Chondrocyte (in vitro differentiated cells): Measurements from ENCODE around the gene CEBPG. TPM values are rescaled to one million over a fixed set of nuclear protein-coding genes. Genes with fewer than 3 reads are reported as not detected.

ENCODE experiments used
- DNase-seq: peaks from one replicate; pipeline ENCODE4 v3.0.0; 2021; ENCODE audit warnings: mixed read lengths, low spot score
- H3K27ac Mint-ChIP-seq: one replicate; pipeline ENCODE4 v1.8.0; 2021; ENCODE audit warnings: mild to moderate bottlenecking, moderate library complexity, mixed read lengths; ENCODE audit not compliant: unreplicated experiment
- H3K27me3 Mint-ChIP-seq: 2 replicates; pipeline ENCODE4 v1.8.0; 2021; ENCODE audit warnings: low read depth, mixed read lengths
- H3K36me3 Mint-ChIP-seq: 2 replicates; pipeline ENCODE4 v1.8.0; 2021; ENCODE audit warnings: low read depth, mixed read lengths
- H3K4me1 Mint-ChIP-seq: 2 replicates; pipeline ENCODE4 v1.8.0; 2021; ENCODE audit warnings: low read depth, mild to moderate bottlenecking, mixed read lengths
- H3K4me3 Mint-ChIP-seq: one replicate; pipeline ENCODE4 v1.8.0; 2021; ENCODE audit warnings: mild to moderate bottlenecking, moderate library complexity, mixed read lengths; ENCODE audit not compliant: unreplicated experiment
- H3K9me3 Mint-ChIP-seq: 2 replicates; pipeline ENCODE4 v1.8.0; 2021; ENCODE audit warnings: low read depth, mixed read lengths
- CTCF ChIP-seq: fragments of 200-600 bp; sonication (generic); IDR thresholded peaks from 2 replicates; pipeline ENCODE4 v1.5.0; 2021; ENCODE audit warnings: antibody characterized with exemption, mild to moderate bottlenecking, moderate library complexity
- long read RNA-seq: library from polyadenylated mRNA; stranded (forward); transcript quantifications from one replicate; pipeline ENCODE4 v2.0.0, GENCODE V29; 2021
- total RNA-seq: library from RNA; stranded (reverse); gene quantifications from 3 replicates; pipeline ENCODE4 v1.2.1, GENCODE V29; 2021

Gene CEBPG
- total RNA-seq: 16.3 to 54.4 TPM (median 50.2 TPM) in 3 replicates
- long read RNA-seq, full-length matches to known transcripts: 102 of 115 reads
- long read RNA-seq, partial matches to known transcripts: 0 of 115 reads
- long read RNA-seq, other reads (novel, unspliced or antisense): 13 of 115 reads

- Mint-ChIP-seq H3K27ac (peak within 1 kb of the TSS; percentile 96), H3K9me3 (no peaks in the 10 kb centered on the region), H3K36me3 (peaks cover 4% of the 10 kb centered on the region), H3K4me3 (peak within 1 kb of the TSS; percentile 79), H3K27me3 (no peaks in the 10 kb centered on the region), H3K4me1 (peaks cover 47% of the 10 kb centered on the region)
- TF ChIP-seq CTCF: no peak
- peak; percentile 98 for DNase-seq
Measured at GRCh38 chr19:33373453-33374235, at the start of gene CEBPG. CEBPG (plus strand) TSS chr19:33373709; CDS start chr19:33379240, 5,531 bp downstream.

- TF ChIP-seq CTCF: no peak
- Mint-ChIP-seq H3K27me3 (peaks cover 10% of the 10 kb centered on the region), H3K27ac (no peak overlapping the region), H3K36me3 (peaks cover 5% of the 10 kb centered on the region), H3K4me1 (no peaks in the 10 kb centered on the region), H3K9me3 (peaks cover 22% of the 10 kb centered on the region), H3K4me3 (no peak overlapping the region)
- DNase-seq: no peak
Measured at GRCh38 chr19:33324628-33325027, 48.9 kb upstream of the CEBPG start.

GRCh38 chr19:33325920-33326319 is 47.6 kb upstream of the CEBPG start:
- H3K9me3 Mint-ChIP-seq: peaks cover 14% of the 10 kb centered on the region
- no peak overlapping the region for H3K4me3 Mint-ChIP-seq
- peaks cover 9% of the 10 kb centered on the region for H3K27me3 Mint-ChIP-seq
- H3K36me3 Mint-ChIP-seq: peaks cover 3% of the 10 kb centered on the region
- H3K4me1 Mint-ChIP-seq: no peaks in the 10 kb centered on the region
- no peak overlapping the region for H3K27ac Mint-ChIP-seq
- no peak for DNase-seq
- TF ChIP-seq CTCF: no peak

DNA sequence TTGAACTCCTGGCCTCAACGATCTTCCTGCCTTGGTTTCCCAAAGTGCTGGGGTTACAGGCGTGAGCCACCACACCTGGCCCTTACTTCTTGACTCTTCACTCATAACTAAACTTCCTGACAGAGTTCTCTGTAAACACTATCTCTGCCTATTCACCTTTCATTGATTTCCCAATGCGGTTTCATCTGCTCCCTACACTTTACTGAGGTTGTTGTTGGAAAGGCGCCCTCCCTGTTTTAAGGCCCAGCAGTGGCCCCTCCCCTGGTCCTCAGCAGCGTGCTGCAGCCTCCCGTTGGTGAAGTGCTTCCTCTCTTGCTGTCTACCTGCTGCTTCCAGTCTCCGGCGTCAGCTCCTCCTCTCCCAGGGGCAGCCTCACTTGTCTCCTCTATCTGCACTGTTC is 44.4 kb upstream of the CEBPG start:
- Mint-ChIP-seq H3K27me3 (peaks cover 4% of the 10 kb centered on the region), H3K27ac (no peak overlapping the region), H3K9me3 (peaks cover 11% of the 10 kb centered on the region), H3K36me3 (peaks cover 3% of the 10 kb centered on the region), H3K4me3 (no peak overlapping the region), H3K4me1 (no peaks in the 10 kb centered on the region)
- DNase-seq: no peak
- TF ChIP-seq CTCF: no peak

- H3K9me3 Mint-ChIP-seq: peaks cover 11% of the 10 kb centered on the region
- H3K27ac Mint-ChIP-seq: no peak overlapping the region
- H3K36me3 Mint-ChIP-seq: peaks cover 3% of the 10 kb centered on the region
- no peak for DNase-seq
- TF ChIP-seq CTCF: no peak
- no peak overlapping the region for H3K4me3 Mint-ChIP-seq
- H3K4me1 Mint-ChIP-seq: no peaks in the 10 kb centered on the region
- H3K27me3 Mint-ChIP-seq: peaks cover 4% of the 10 kb centered on the region
Measured at GRCh38 chr19:33329736-33330135, 43.8 kb upstream of the CEBPG start.
